Upper lobe of left lung (tissue), 4 donors: Measurements from ENCODE around the gene TFB2M.

Experiments used
- POLR2A ChIP-seq, 4 donors: fragments of 450-650 bp; IDR thresholded peaks; one replicate each; pipeline ENCODE4 v1.5.1; 2016 to 2017; ENCODE audit warnings: antibody characterized with exemption in 4 of 4, mild to moderate bottlenecking in 2 of 4
- TF ChIP-seq, protein P1 (sequence below), 6 experiments: fragments of 450-650 bp in 4 of 6; fragments of 200-600 bp in 2 of 6; sonication (generic) in 2 of 6; IDR thresholded peaks; one replicate each; pipeline ENCODE4 v1.5.1; 2016 to 2019; ENCODE audit warnings: antibody characterized with exemption in 6 of 6

DNA sequence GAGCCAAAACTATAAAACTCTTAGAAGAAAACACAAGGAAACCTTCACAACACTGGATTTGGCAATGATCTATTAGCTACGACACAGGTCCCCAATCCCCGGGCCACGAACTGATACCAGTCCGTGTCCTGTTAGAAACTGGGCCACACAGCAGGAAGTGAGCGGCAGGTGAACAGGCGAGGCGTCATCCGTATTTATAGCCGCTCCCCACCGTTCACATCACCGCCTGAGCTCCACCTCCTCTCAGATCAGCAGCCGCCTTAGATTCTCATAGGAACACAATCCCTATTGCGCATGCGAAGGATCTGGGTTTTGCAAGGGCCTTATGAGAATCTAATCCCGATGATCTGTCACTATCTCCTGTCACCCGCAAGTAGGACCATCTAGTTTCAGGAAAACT is 11.9 kb downstream of the TFB2M start:
- TF ChIP-seq, protein P1, sequence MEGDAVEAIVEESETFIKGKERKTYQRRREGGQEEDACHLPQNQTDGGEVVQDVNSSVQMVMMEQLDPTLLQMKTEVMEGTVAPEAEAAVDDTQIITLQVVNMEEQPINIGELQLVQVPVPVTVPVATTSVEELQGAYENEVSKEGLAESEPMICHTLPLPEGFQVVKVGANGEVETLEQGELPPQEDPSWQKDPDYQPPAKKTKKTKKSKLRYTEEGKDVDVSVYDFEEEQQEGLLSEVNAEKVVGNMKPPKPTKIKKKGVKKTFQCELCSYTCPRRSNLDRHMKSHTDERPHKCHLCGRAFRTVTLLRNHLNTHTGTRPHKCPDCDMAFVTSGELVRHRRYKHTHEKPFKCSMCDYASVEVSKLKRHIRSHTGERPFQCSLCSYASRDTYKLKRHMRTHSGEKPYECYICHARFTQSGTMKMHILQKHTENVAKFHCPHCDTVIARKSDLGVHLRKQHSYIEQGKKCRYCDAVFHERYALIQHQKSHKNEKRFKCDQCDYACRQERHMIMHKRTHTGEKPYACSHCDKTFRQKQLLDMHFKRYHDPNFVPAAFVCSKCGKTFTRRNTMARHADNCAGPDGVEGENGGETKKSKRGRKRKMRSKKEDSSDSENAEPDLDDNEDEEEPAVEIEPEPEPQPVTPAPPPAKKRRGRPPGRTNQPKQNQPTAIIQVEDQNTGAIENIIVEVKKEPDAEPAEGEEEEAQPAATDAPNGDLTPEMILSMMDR (IDR thresholded peaks at IDR 0.05) = no peak
- no peak for TF ChIP-seq POLR2A (IDR thresholded peaks at IDR 0.05)
